HG03575 (cell line): ENCODE results near the gene ANTXR2.

Source experiments
- ATAC-seq: cut with Tn5 transposase; IDR thresholded peaks from one replicate; pipeline ENCODE4 v1.9.1; 2021; ENCODE audit not compliant: unreplicated experiment, insufficient number of reproducible peaks, low FRiP score; ENCODE audit errors: extremely low read depth

ANTXR2 gene

GRCh38 chr4:79854856-79855502 is 218.1 kb downstream of the ANTXR2 start:
- no peak for ATAC-seq

- ATAC-seq: no peak
These were observed 220.7 kb downstream of the ANTXR2 start for GRCh38 chr4:79852305-79852730.

- no peak for ATAC-seq
These were observed 221.3 kb downstream of the ANTXR2 start for GRCh38 chr4:79851625-79852304.
